ENCODE data around the gene MCTP2.

MCTP2 gene

DNA sequence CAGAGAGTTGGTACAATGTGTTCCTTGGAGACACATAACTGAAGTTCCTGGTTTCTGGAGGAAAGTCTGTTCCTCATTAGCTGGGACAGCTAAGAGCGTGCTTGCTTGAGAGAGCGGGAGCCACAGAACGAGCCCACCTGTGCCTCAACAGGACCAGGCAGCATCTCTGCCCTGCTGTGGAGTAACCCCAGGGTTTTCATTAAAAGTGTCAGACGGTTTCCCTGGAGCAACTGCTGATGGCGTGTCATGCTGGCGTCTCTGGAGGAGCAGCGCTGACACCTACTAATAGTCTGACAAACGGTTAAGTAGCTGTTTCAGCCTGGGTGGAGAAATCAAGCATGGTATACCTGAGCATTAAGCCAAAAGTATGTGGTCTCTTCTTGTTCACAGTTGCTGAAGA is 150.0 kb downstream of the MCTP2 start:
- H3K27me3 ChIP-seq (ENCODE audit: low read depth, low read length): no peaks in the 10 kb centered on the region
- no peak overlapping the region for H3K4me3 ChIP-seq (ENCODE audit: low read depth in 1 of 2, low read length in 2 of 2)
- no peaks in the 10 kb centered on the region for H3K9me3 ChIP-seq (ENCODE audit: control insufficient read depth in 1 of 2, low read length in 2 of 2)
- no peak overlapping the region for H3K27ac ChIP-seq (ENCODE audit: low read length)
- no peaks in the 10 kb centered on the region for H3K4me1 ChIP-seq (ENCODE audit: control insufficient read depth in 1 of 2, insufficient read depth in 2 of 2, low read length in 2 of 2)
- no peaks in the 10 kb centered on the region for H3K36me3 ChIP-seq (ENCODE audit: control insufficient read depth in 1 of 2, insufficient read depth in 2 of 2, low read length in 2 of 2)

DNA sequence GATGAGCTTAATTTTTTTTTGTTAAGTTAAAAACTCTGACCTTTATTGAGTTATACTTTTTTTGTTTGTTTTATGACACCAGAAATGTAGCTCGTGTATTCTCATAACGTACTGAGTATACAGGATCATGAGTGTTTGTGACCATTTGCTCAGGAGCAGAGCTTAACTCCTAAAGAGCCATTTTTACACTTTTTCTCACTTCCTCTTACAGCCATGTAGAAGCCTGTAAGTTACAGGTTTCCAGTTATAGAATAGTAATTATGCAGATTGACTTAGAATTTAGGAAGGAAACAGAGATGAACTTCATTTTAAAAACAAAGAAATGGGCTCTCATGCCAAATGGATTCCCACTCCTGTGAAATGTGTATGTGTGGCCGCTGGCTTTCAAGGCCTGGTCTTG is 151.7 kb downstream of the MCTP2 start:
- Histone ChIP-seq H3K36me3 (ENCODE audit: control insufficient read depth in 1 of 2, insufficient read depth in 2 of 2, low read length in 2 of 2) (no peaks in the 10 kb centered on the region), H3K27ac (ENCODE audit: low read length) (no peak overlapping the region), H3K4me3 (ENCODE audit: low read depth in 1 of 2, low read length in 2 of 2) (no peak overlapping the region), H3K4me1 (ENCODE audit: control insufficient read depth in 1 of 2, insufficient read depth in 2 of 2, low read length in 2 of 2) (no peaks in the 10 kb centered on the region), H3K27me3 (ENCODE audit: low read depth, low read length) (no peaks in the 10 kb centered on the region), H3K9me3 (ENCODE audit: control insufficient read depth in 1 of 2, low read length in 2 of 2) (no peaks in the 10 kb centered on the region)

DNA sequence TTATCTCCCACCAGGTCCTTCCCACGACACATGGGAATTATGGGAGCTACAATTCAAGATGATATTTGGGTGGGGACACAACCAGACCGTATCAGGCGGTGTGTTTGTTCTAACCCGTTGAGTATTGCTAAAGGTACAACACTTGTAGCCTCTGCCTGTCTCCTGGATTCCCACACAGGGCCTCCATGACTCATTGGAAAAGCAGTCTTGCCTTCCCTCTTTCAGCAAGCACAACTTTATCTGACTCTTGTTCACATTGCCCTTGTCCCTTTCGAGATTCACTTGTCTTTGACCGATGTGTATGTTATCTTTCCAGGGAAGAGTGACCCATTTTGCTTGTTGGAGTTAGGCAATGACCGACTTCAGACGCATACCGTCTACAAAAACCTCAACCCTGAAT is 152.3 kb downstream of the MCTP2 start:
- H3K27me3 ChIP-seq (ENCODE audit: low read depth, low read length): no peaks in the 10 kb centered on the region
- H3K4me1 ChIP-seq (ENCODE audit: control insufficient read depth in 1 of 2, insufficient read depth in 2 of 2, low read length in 2 of 2): no peaks in the 10 kb centered on the region
- H3K4me3 ChIP-seq (ENCODE audit: low read depth in 1 of 2, low read length in 2 of 2): no peak overlapping the region
- no peaks in the 10 kb centered on the region for H3K36me3 ChIP-seq (ENCODE audit: control insufficient read depth in 1 of 2, insufficient read depth in 2 of 2, low read length in 2 of 2)
- H3K27ac ChIP-seq (ENCODE audit: low read length): no peak overlapping the region
- H3K9me3 ChIP-seq (ENCODE audit: control insufficient read depth in 1 of 2, low read length in 2 of 2): no peaks in the 10 kb centered on the region

DNA sequence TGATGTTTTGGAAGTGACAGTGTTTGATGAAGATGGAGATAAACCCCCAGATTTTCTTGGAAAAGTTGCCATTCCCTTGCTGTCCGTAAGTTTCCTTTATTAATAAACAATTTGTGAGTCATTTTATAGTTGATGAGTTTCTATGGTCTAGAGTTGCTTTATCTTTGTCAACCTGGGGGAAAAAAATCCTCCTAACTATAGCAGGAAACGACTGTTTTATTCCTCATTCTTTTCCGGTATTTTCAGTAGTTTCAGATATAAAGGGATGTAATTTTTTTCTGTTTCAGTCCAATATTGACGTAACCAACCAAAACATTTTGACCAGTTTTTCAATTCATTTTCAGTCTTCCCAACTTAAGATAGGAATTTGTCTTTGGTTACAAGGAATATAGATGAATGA is 154.1 kb downstream of the MCTP2 start:
- H3K4me1 ChIP-seq (ENCODE audit: control insufficient read depth in 1 of 2, insufficient read depth in 2 of 2, low read length in 2 of 2): no peaks in the 10 kb centered on the region
- H3K36me3 ChIP-seq (ENCODE audit: control insufficient read depth in 1 of 2, insufficient read depth in 2 of 2, low read length in 2 of 2): no peaks in the 10 kb centered on the region
- no peak overlapping the region for H3K4me3 ChIP-seq (ENCODE audit: low read depth in 1 of 2, low read length in 2 of 2)
- no peaks in the 10 kb centered on the region for H3K27me3 ChIP-seq (ENCODE audit: low read depth, low read length)
- no peaks in the 10 kb centered on the region for H3K9me3 ChIP-seq (ENCODE audit: control insufficient read depth in 1 of 2, low read length in 2 of 2)
- H3K27ac ChIP-seq (ENCODE audit: low read length): no peak overlapping the region

DNA sequence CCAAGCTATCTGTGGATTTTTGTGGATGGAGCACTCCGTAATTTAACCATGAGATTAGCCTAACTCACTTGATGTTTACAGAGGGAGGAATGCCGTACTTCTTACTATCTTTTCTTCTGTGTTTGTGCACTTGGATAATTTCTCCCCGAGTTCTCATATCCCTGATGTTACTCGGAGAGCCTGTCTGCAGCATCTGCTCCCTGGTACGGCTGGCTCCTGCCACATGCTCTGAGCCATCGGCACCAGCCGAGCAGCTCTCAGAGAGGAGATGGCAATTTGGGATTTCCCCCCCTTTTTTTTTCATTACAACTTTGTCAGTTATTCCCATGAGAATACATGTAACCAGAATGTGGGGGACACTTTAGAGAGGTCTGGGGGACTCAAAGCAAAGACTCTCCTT is 155.0 kb downstream of the MCTP2 start:
- H3K27ac ChIP-seq (ENCODE audit: low read length): no peak overlapping the region
- H3K36me3 ChIP-seq (ENCODE audit: control insufficient read depth in 1 of 2, insufficient read depth in 2 of 2, low read length in 2 of 2): no peaks in the 10 kb centered on the region
- no peak overlapping the region for H3K4me3 ChIP-seq (ENCODE audit: low read depth in 1 of 2, low read length in 2 of 2)
- no peaks in the 10 kb centered on the region for H3K4me1 ChIP-seq (ENCODE audit: control insufficient read depth in 1 of 2, insufficient read depth in 2 of 2, low read length in 2 of 2)
- no peaks in the 10 kb centered on the region for H3K27me3 ChIP-seq (ENCODE audit: low read depth, low read length)
- no peaks in the 10 kb centered on the region for H3K9me3 ChIP-seq (ENCODE audit: control insufficient read depth in 1 of 2, low read length in 2 of 2)

DNA sequence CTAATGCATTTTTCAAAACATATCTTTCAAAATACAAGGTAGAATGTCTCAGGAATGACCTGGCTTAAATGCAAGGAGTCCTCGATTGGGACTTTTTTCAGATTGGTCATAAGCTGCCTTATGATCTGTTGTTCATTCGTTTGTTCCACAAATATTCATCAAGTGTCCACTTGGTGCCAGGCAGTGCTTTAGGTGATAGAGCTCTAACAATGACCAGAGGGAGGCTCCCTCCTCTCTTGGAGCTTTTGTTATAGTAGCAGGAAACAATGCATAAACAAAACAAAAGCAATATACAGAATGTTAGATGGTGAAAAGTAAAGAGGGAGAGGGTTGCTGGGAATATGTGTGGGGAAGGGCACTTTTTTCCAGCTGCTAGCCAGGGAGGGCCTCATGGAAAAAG is 156.1 kb downstream of the MCTP2 start:
- Histone ChIP-seq H3K4me3 (ENCODE audit: low read depth in 1 of 2, low read length in 2 of 2) (no peak overlapping the region), H3K9me3 (ENCODE audit: control insufficient read depth in 1 of 2, low read length in 2 of 2) (no peaks in the 10 kb centered on the region), H3K27me3 (ENCODE audit: low read depth, low read length) (no peaks in the 10 kb centered on the region), H3K36me3 (ENCODE audit: control insufficient read depth in 1 of 2, insufficient read depth in 2 of 2, low read length in 2 of 2) (no peaks in the 10 kb centered on the region), H3K4me1 (ENCODE audit: control insufficient read depth in 1 of 2, insufficient read depth in 2 of 2, low read length in 2 of 2) (no peaks in the 10 kb centered on the region), H3K27ac (ENCODE audit: low read length) (no peak overlapping the region)

DNA sequence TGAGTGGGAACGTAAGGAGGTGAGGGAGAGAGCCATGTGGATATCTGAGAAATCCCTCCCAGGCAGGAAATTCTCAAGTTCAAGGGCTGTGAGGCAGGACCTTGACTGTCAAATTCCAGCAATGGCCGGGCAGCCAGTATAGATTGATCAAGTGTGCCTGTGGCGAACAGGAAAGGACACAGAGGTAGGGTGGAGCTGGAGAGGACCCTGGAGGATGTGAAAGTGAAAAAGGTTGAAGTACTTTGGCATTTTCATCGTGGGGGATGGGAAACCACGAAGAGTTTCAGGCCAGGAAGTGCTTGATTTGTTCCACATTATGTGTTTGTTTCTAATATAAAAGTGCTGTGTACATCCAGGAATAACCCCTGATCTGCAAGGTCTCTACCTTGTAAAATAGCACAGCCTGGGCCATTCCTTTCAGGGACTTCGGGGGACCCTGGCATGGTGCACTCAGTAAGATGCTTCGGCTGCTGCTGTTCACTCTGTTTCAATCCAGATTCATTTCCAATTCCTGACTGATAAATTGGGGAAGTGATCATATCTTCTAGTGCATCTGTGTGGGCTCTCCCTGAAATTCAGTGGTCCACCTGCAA is 156.6 kb downstream of the MCTP2 start:
- no peaks in the 10 kb centered on the region for H3K36me3 ChIP-seq (ENCODE audit: control insufficient read depth in 1 of 2, insufficient read depth in 2 of 2, low read length in 2 of 2)
- H3K27me3 ChIP-seq (ENCODE audit: low read depth, low read length): no peaks in the 10 kb centered on the region
- no peaks in the 10 kb centered on the region for H3K4me1 ChIP-seq (ENCODE audit: control insufficient read depth in 1 of 2, insufficient read depth in 2 of 2, low read length in 2 of 2)
- no peak overlapping the region for H3K27ac ChIP-seq (ENCODE audit: low read length)
- no peaks in the 10 kb centered on the region for H3K9me3 ChIP-seq (ENCODE audit: control insufficient read depth in 1 of 2, low read length in 2 of 2)
- no peak overlapping the region for H3K4me3 ChIP-seq (ENCODE audit: low read depth in 1 of 2, low read length in 2 of 2)

DNA sequence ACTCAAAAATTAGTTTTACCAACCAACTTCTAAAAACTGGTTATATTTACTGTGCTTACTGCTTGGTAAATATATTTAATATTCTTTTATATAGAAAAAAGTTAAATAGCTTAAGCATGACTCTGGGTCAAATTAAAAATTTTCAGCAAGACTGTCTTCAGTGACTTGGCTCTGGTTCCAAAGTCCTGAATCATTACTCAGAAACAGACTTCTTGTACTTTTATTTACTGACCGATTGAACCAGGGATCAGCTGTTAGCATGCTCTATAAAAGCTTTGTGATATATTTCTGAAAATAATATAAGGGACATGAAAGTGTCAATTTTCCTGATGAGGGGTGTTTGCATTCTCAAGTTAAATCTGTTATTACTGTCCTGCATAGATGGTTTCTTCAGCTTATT is 164.3 kb downstream of the MCTP2 start:
- Histone ChIP-seq H3K9me3 (ENCODE audit: control insufficient read depth in 1 of 2, low read length in 2 of 2) (no peaks in the 10 kb centered on the region), H3K4me1 (ENCODE audit: control insufficient read depth in 1 of 2, insufficient read depth in 2 of 2, low read length in 2 of 2) (no peaks in the 10 kb centered on the region), H3K27ac (ENCODE audit: low read length) (no peak overlapping the region), H3K4me3 (ENCODE audit: low read depth in 1 of 2, low read length in 2 of 2) (no peak overlapping the region), H3K27me3 (ENCODE audit: low read depth, low read length) (no peaks in the 10 kb centered on the region), H3K36me3 (ENCODE audit: control insufficient read depth in 1 of 2, insufficient read depth in 2 of 2, low read length in 2 of 2) (no peaks in the 10 kb centered on the region)

DNA sequence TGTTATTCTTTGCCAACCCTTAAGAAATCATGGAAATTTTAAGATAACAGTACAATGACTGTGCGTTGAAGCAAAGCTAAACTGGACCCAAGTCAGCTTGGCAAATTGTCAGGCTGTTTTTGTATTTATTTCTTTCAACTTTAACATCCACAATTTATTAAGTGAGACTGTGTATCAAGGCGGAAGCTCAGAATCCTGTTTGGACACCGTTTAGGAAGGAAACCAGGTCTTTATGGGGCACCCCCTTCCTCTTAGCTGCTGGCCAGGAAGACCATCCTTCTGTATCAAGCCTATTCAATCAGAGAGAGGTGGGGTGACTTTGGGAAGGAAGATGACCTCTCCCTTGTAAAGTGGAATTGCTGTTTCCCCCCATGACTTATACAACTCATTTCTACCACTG is 166.0 kb downstream of the MCTP2 start:
- H3K9me3 ChIP-seq (ENCODE audit: control insufficient read depth in 1 of 2, low read length in 2 of 2): no peaks in the 10 kb centered on the region
- H3K4me3 ChIP-seq (ENCODE audit: low read depth in 1 of 2, low read length in 2 of 2): no peak overlapping the region
- no peaks in the 10 kb centered on the region for H3K4me1 ChIP-seq (ENCODE audit: control insufficient read depth in 1 of 2, insufficient read depth in 2 of 2, low read length in 2 of 2)
- no peaks in the 10 kb centered on the region for H3K27me3 ChIP-seq (ENCODE audit: low read depth, low read length)
- H3K27ac ChIP-seq (ENCODE audit: low read length): no peak overlapping the region
- H3K36me3 ChIP-seq (ENCODE audit: control insufficient read depth in 1 of 2, insufficient read depth in 2 of 2, low read length in 2 of 2): no peaks in the 10 kb centered on the region

DNA sequence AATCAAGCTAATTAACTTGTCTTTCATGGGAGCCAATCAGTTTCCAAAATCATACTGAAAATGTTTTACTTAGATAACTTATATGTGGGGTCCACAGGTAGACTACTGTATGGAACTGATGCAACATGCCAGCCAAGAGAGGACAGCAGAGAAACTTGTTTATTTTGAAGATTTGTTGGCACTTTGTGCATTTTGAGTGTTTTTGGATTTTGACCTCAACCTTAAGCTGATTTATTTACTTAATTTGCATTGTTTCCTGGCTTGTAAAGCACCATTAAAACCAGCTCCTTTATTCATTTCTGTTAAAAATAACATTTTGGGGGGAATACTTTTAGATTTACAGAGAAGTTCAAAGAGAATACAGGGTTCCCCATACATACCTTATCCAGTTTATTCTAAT is 166.6 kb downstream of the MCTP2 start:
- Histone ChIP-seq H3K36me3 (ENCODE audit: control insufficient read depth in 1 of 2, insufficient read depth in 2 of 2, low read length in 2 of 2) (no peaks in the 10 kb centered on the region), H3K4me1 (ENCODE audit: control insufficient read depth in 1 of 2, insufficient read depth in 2 of 2, low read length in 2 of 2) (no peaks in the 10 kb centered on the region), H3K4me3 (ENCODE audit: low read depth in 1 of 2, low read length in 2 of 2) (no peak overlapping the region), H3K27ac (ENCODE audit: low read length) (no peak overlapping the region), H3K9me3 (ENCODE audit: control insufficient read depth in 1 of 2, low read length in 2 of 2) (no peaks in the 10 kb centered on the region), H3K27me3 (ENCODE audit: low read depth, low read length) (no peaks in the 10 kb centered on the region)

DNA sequence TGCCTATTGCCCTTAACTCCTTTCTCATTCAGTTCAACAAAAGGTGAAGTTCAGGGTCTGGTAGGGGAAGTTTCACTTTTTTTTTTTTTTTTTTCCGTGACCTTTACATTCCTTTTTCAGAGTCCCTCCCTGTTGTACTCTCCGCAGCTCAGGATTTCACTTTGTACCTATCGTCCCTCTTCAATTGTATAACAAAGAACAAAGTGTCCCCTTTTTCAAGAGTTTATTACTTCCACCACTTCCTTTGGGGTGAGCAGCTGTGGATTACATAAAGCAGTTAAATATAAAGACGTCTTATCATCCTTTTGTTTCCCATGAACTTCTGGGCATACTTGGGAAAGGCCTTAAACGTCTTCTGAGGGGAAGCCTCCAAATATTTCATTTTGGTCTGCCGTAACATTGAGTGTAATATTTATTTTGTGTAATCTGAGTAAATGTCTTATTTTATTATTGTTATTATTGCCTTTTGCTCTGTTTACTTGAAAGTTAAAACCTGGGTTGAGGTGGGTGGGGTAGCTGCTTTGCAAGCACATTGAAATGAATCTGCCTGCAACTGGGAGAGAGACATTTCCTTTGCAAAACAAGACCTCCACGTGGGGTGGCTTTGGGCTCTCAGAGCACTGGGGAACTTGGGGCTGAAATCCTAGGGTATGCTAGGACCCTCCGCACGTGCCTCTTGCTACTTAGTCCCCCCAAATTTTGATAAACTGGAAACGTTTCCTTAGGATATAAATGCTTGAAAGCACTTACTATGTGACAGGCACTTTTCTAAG is 169.4 kb downstream of the MCTP2 start:
- Histone ChIP-seq H3K27ac (ENCODE audit: low read length) (no peak overlapping the region), H3K36me3 (ENCODE audit: control insufficient read depth in 1 of 2, insufficient read depth in 2 of 2, low read length in 2 of 2) (peaks cover 0 to 4% of the 10 kb centered on the region in 2 donors), H3K4me3 (ENCODE audit: low read depth in 1 of 2, low read length in 2 of 2) (no peak overlapping the region), H3K27me3 (ENCODE audit: low read depth, low read length) (no peaks in the 10 kb centered on the region), H3K9me3 (ENCODE audit: control insufficient read depth in 1 of 2, low read length in 2 of 2) (no peaks in the 10 kb centered on the region), H3K4me1 (ENCODE audit: control insufficient read depth in 1 of 2, insufficient read depth in 2 of 2, low read length in 2 of 2) (no peaks in the 10 kb centered on the region)

DNA sequence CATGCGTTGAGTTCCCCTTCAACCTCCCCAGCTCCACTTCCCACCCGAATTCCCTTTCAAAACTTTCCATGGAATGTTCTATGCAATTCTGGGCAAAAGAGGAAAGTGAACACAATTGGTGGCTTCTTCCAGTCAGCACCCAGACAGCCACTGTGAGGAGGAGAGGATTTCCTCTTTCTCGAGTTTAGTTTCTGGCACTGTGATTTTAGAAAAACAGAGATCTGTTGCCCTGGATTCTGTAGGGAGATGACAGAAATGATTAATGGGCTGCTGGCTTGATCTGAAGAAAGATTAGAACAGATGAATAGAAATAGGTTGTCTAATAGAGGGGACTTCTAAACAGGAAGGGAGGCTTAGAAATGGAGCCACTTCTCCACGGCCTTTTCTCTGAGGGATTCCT is 172.0 kb downstream of the MCTP2 start:
- H3K27me3 ChIP-seq (ENCODE audit: low read depth, low read length): no peaks in the 10 kb centered on the region
- no peaks in the 10 kb centered on the region for H3K4me1 ChIP-seq (ENCODE audit: control insufficient read depth in 1 of 2, insufficient read depth in 2 of 2, low read length in 2 of 2)
- peaks cover 0 to 4% of the 10 kb centered on the region in 2 donors for H3K36me3 ChIP-seq (ENCODE audit: control insufficient read depth in 1 of 2, insufficient read depth in 2 of 2, low read length in 2 of 2)
- no peak overlapping the region for H3K4me3 ChIP-seq (ENCODE audit: low read depth in 1 of 2, low read length in 2 of 2)
- no peak overlapping the region for H3K27ac ChIP-seq (ENCODE audit: low read length)
- no peaks in the 10 kb centered on the region for H3K9me3 ChIP-seq (ENCODE audit: control insufficient read depth in 1 of 2, low read length in 2 of 2)
